LNCaP clone FGC (cell line): ENCODE data around the gene PWWP2A.

Experiments used
- DNase-seq: peaks from one replicate; pipeline ENCODE4 v3.0.0-alpha.2; 2011; ENCODE audit warnings: low read depth
- H3K4me3 ChIP-seq: 2 replicates; pipeline ENCODE4 v1.5.1; 2011; ENCODE audit warnings: mild to moderate bottlenecking, low read depth, low read length, control low read depth
- TF ChIP-seq, protein P1 (sequence below): IDR thresholded peaks from 2 replicates; pipeline ENCODE4 v1.5.1; 2012; ENCODE audit warnings: mild to moderate bottlenecking; ENCODE audit not compliant: control insufficient read depth, insufficient read depth; ENCODE audit errors: extremely low read depth

PWWP2A gene

DNA sequence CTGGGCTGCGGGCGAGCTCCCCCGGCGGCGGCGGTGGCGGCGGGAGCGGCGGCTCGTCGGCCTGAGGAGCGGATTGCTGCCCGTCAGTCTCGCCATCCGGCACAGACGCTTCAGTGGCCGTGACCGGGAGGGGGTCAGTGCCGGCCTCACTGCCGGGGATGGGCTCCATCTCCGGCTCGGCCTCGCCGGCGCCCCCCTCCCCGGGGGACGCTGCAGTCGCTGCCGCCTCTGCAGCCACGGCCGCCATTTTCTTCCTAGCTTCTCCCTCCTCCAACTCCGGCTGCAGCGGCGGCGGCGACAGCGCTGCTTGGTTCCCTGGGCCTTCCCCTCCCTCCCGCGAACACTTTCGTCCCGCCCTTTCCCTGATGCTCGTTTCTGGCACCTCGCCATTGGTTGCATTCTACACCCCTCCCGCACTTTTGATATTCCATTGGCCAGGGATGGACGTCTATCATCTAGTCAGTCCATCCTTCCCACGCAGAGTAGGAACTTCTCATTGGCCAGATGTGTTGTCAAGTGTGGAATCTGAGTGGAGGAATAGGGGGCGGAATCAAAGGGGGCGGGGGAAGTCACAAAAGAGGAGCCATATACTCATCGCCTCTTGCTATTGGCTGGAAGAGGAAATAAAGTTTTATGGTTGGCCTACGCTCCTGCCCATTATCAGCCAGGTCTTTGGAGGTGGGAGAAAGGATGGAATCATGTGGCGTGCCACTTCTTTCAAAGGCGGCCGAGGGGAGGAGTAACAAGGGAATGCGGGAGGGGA is at the start of gene PWWP2A:
TSS of gene PWWP2A (minus strand) at position 309 of the 763 bp plus-strand sequence. CDS start at position 247, 62 bp downstream.
- TF ChIP-seq, protein P1, sequence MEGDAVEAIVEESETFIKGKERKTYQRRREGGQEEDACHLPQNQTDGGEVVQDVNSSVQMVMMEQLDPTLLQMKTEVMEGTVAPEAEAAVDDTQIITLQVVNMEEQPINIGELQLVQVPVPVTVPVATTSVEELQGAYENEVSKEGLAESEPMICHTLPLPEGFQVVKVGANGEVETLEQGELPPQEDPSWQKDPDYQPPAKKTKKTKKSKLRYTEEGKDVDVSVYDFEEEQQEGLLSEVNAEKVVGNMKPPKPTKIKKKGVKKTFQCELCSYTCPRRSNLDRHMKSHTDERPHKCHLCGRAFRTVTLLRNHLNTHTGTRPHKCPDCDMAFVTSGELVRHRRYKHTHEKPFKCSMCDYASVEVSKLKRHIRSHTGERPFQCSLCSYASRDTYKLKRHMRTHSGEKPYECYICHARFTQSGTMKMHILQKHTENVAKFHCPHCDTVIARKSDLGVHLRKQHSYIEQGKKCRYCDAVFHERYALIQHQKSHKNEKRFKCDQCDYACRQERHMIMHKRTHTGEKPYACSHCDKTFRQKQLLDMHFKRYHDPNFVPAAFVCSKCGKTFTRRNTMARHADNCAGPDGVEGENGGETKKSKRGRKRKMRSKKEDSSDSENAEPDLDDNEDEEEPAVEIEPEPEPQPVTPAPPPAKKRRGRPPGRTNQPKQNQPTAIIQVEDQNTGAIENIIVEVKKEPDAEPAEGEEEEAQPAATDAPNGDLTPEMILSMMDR = 0 out of 2 replicates have a peak, but pooled peaks have one; percentile 0
- peak; percentile 100 for DNase-seq
- H3K4me3 ChIP-seq = peak within 1 kb of the TSS; percentile 89

DNA sequence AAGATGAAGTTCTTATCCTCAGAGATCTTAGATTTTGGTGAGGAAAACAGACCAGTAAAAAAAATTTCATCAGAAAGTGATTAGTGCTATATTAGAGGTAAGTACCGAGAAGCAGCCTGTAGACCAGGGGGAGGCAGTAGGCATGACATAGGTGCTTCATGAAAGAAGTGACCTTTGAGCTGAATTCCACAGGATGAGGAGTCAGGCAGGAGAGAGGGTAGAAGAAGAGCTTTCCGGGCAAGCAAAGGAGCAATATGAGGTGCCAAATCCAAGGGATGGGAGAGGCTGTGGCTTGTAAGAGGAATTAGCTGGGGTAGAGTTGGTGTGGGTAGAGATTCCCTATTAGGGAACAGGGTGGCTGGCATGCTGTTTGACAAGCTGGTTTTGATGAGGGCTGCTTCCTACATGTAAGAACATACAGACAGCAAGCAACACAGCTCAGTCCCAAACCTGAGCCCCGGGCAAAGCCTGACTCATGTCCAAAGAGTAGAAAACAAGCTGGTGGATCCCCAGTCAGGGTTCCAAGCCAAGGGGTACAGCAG is 48.4 kb upstream of the PWWP2A start:
- DNase-seq = no peak
- H3K4me3 ChIP-seq = no peak overlapping the region
- TF ChIP-seq, protein P1 = no peak

DNA sequence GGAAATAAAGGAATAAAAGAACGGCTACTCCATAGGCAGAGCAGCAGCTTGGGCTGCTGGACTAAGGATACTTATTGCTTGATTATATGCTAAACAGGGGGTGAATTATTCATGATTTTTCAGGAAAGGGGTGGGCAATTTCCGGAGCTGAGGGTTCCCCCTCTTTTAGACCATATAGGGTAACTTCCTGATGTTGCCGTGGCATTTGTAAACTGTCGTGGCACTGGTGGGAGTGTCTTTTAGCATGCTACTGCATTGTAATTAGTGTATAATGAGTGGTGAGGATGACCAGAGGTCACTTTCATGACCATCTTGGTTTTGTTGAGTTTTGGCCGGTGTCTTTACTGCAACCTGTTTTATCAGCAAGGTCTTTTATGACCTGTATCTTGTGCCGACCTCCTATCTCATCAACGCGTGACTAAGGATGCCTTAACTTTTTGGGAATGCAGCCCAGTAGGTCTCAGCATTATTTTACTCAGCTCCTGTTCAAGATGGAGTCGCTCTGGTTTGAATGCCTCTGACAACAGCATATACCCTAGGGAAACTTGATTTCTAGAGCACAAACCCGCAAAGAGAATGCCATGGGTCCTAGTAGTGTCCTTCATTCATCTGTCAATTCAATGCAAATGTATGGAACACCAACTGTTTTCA is 47.8 kb upstream of the PWWP2A start:
- no peak for DNase-seq

DNA sequence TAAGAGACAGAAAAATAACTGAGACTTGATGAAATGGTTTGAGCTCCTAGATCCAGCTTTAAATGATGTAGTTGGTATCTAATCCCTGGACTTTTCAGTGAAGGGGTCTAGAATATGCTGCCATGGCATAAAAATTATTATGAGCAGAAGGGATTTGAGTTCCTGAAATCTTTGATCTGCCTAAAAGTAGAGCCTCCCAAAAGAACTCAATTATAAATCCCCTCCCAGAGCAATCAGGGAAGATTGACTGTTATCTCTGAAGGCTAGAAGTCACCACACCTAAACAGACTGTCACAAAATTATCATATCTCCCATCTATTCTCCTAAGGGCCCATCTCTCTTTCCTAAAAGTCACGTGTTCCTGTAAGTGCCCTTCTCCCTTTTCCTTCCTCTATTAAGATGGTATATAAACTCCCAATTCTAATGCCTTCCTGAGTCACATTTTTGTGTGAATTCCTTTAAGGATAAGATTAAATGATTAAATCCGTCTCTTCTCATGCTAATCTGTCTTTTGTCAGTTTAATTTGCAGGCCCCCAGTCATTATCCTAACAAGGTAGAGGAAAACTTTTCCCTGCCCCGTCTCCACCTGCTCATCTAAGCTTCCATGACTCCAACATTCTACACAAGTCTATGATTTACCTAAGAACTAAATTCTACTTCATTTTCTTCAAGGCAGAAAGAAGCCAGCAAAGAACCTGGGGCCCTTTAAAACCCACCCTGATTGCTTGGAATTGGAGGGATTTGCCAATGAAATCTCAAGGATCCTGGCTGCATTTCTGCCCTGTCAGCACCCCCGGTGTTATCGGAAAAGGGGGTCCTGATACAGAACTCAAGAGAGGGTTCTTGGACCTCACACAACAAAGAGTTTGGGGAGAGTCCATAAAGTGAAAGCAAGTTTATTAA is 47.1 kb upstream of the PWWP2A start:
- TF ChIP-seq, protein P1 = no peak
- DNase-seq = no peak
- no peak overlapping the region for H3K4me3 ChIP-seq

More for the DNA sequence above, 47.8 kb upstream of the PWWP2A start:
- no peak overlapping the region for H3K4me3 ChIP-seq
- TF ChIP-seq, protein P1 = no peak

- TF ChIP-seq, protein P1 = no peak
- no peak overlapping the region for H3K4me3 ChIP-seq
- no peak for DNase-seq
Measured at GRCh38 chr5:160165137-160166068, 46.2 kb upstream of the PWWP2A start.

DNA sequence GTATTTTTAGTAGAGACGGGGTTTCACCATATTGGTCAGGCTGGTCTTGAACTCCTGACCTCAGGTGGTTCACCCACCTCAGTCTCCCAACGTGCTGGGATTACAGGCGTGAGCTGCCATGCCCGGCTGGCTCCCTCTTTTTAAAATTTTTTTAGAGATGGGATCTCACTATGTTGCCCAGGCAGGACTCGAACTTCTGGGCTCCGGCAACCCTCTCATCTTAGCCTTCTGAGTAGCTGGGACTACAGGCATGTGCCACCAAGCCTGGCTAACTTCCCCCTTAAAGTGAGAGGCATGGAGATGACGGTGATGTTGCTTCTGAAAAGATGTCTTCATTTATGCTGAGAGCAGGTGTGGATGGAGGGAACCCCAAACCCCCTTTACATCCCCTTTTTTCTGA is 43.7 kb upstream of the PWWP2A start:
- TF ChIP-seq, protein P1 = no peak
- no peak for DNase-seq

More for the DNA sequence above, 43.7 kb upstream of the PWWP2A start:
- H3K4me3 ChIP-seq = no peak overlapping the region
